Loucy (cell line): Measurements from ENCODE around the gene MYO18B.

Experiments
- EZH2phosphoT487 ChIP-seq: fragments of 200-600 bp; IDR thresholded peaks from 2 replicates; pipeline ENCODE4 v1.6.1; 2018; ENCODE audit warnings: antibody characterized with exemption, mild to moderate bottlenecking, moderate library complexity, borderline replicate concordance
- TF ChIP-seq, protein P1 (sequence below): fragments of 200-600 bp; sonication (generic); conservative IDR thresholded peaks from 2 replicates; pipeline ENCODE4 v1.5.1; 2014; ENCODE audit warnings: mild to moderate bottlenecking, antibody characterized with exemption, low read length

DNA sequence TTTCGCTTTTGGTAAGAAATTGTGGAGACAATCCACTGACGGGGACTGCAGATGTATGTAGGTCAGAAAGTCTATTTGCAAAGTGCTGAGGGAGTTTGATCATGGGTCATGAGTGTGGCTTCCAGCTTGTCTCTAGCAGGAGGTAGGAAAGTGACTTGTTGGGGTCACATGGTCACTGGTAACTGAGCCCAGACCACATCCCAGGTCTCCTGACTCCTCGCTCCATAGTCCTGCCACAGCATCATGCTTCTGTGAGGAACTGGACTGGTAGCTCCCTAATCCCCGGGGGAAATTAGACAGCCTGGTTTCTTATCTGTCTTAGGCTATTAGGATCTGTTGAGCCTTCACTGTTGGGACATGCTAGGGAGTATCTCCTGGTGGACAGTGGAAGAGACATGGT, 142.1 kb downstream of the MYO18B start:
- TF ChIP-seq, protein P1, sequence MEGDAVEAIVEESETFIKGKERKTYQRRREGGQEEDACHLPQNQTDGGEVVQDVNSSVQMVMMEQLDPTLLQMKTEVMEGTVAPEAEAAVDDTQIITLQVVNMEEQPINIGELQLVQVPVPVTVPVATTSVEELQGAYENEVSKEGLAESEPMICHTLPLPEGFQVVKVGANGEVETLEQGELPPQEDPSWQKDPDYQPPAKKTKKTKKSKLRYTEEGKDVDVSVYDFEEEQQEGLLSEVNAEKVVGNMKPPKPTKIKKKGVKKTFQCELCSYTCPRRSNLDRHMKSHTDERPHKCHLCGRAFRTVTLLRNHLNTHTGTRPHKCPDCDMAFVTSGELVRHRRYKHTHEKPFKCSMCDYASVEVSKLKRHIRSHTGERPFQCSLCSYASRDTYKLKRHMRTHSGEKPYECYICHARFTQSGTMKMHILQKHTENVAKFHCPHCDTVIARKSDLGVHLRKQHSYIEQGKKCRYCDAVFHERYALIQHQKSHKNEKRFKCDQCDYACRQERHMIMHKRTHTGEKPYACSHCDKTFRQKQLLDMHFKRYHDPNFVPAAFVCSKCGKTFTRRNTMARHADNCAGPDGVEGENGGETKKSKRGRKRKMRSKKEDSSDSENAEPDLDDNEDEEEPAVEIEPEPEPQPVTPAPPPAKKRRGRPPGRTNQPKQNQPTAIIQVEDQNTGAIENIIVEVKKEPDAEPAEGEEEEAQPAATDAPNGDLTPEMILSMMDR: no peak
- TF ChIP-seq EZH2phosphoT487: no peak
